HL-60/S4 treated with phorbol 12-myristate 13-acetate at 8.2 ng/mL for 4 days and 3 days (cell line): ENCODE measurements around the gene SMIM8.

Experiments used
- in situ Hi-C: fragments of 300-500 bp; cut with MboI; formaldehyde crosslinking; loops from 2 replicates; pipeline ENCODE4 v1.15.0; 2022; ENCODE audit warnings: low sequenced_read_pairs

Gene SMIM8

DNA sequence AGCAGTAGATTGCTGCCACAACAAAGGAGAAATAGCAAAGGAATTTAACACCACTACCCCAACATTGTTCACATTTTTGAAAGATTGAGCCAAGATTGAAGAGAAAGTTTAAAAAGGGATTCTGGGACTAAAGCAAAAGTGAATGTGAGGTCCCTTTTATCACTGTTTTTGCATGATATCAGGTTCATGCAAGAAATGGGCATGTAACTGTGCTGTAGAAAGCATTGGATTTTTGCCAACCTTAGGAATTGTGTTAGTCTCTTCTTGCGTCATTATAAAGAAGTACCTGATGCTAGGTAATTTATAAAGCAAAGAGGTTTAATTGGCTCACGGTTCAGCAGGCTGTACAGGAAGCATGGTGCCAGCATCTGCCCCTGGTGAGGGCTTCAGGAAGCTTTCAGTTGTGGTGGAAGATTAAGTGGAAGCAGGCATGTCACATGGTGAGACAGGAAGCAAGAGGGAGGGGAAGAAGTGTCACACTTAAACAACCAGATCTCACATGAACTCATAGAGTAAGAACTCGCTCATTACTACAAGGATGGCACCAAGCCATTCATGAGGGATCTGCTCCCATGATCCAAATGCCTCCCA lies 11.3 kb downstream of the SMIM8 start:
- in situ Hi-C loops = no loop called here

DNA sequence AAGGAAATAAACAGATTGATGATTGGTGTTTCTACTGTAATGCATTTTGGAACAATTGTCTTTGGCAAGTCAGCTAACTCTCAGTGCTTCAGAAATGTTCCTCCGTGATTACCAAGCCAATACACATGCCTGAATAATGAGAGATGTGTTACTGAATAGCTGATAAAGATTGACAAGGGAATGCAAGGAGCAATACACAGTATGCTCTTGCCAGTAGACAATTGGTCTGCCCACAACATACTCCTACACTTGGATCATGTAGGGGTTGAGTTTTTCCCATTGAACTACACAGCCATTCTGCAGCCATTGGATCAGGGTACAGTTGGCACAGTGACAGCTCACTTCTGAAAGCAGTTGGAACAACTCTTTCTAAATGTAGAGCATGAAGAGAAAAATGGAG lies 12.3 kb downstream of the SMIM8 start:
- in situ Hi-C loops = no loop called here

DNA sequence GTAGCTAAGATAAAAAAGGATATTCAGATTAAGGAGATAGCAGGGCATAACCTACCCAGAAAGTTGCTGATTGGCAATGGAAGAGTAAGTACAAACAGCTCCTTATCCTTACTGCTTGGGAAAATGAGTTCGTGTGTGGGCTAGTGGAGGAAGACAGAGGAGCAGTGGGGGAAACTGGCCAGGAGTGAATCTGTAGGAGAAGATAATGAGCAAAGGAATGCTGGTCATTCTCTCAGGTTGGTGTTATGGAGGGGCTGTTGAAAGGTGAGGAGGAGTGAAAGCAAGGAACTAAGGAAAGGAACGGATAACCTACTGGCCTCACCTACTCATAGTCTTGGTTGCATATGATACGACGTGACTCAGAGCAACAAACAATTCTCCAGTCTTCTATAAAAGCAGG lies 14.0 kb downstream of the SMIM8 start:
- in situ Hi-C loops = no loop called here

DNA sequence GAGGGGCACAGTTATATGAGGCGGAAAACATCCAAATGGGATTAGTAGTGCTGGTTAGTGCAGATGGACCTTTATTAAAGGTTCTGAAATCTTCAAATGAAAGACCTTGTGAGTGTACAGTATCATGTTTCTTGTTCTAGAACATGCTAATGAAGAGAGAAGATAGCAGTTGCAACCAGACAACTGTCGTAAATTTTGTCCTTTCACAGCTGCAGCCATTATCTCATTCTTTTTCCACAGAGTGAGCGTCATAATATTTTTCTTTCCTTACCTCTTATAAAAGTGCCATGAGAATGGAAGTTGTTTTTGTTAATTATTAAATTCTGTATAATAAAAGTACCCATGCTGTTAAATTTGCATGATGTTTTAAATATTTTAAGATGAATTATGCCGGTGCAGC lies 17.8 kb downstream of the SMIM8 start:
- in situ Hi-C loops = no loop called here

DNA sequence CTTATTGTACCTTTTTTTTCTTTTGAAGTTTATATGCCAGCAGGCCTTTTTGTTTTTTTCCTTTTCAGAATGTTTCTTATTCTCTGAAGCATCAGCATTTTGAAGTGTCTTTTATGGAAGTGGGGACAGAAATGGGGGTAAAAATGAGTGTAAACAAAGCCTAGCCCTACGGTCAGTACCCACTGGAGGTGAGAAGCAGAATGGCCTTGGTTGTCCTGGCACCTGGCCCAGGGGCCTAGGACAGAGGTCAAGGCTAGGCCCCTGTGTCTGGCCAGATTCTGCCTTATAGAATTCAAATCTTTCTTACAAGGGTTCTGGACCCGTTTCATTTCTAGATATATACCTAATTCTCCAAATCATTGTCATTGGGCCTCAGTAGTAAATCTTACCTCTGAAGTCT lies 18.8 kb downstream of the SMIM8 start:
- in situ Hi-C loops = no loop called here

DNA sequence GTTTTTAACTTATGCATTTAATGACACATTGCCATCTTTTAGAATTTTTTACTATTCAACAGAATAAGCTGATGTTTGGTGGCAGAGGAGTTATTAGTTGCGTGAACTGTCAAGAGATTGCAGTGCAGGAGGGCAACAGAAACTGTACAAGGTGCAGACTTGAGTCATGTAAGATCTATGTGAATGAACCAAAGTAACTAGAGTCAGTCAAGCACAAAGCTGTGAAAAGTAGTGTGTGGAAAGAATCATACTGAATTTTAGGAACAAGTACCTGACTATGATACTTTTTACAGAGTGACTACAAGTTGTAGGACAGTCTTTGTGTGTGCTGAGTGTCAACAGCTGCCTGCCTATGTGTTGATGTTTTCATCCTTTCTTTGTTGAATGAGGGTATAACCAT lies 19.5 kb downstream of the SMIM8 start:
- in situ Hi-C loops = no loop called here

DNA sequence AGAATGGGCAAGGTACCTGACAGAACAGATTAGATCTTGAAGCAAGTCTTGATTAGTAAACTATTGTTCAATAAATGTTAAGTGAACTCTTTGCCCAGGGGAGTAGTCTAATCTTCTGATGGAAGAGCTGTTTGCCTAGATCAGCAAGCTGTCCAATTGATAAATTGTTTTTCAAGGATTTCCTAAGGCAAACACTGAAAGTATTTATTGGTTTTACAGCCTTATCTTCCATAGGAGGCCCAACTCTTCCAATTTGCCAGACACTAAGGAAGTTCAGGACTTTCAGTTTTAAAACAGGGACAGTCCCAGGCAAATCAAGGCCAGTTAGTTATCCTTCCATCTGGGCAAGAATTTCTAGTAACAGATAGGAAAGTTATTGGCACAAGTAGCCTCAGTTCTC lies 20.4 kb downstream of the SMIM8 start:
- in situ Hi-C loops = no loop called here

DNA sequence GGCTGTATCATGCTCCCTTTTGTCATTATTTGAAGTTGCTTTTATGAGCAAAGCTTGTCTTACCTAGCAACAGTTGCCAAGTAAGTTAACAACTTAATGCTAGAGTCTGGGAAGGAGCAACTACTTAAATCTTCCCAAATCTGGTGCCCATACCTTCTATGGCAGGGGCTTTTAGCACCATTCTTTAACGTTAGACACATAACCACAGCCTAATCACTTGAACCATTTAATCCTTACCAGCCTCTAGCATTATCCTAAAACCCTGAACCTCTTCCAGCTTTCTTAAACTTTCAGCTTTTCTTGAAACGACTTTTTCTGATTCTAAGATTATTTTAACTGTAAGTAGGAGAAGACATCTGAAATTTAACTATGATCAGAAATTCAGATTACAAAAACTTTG lies 22.3 kb downstream of the SMIM8 start, which contains the start of gene C6orf163:
C6orf163 (plus strand) TSS at position 83 of the 400 bp plus-strand sequence; CDS start at position 370, 287 bp downstream.
- in situ Hi-C loops = no loop called here

DNA sequence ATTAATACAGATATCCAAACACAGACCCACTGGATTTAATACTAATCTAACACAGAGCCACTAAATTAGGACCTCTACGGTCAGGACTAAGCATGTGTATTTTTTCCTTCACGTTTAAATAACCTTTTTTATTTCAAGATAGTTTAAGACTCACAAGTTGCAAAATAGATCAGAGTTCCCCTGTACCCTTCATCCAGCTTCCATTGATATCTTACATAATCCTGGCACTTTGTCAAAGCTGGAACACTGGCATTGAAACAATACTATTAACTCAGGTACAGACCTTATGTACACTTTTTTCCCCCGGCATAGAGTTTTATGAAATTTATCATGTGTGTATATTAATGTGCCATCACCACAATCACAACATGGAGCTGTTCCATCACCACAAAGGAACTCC lies 24.3 kb downstream of the SMIM8 start:
- in situ Hi-C loops = no loop called here

DNA sequence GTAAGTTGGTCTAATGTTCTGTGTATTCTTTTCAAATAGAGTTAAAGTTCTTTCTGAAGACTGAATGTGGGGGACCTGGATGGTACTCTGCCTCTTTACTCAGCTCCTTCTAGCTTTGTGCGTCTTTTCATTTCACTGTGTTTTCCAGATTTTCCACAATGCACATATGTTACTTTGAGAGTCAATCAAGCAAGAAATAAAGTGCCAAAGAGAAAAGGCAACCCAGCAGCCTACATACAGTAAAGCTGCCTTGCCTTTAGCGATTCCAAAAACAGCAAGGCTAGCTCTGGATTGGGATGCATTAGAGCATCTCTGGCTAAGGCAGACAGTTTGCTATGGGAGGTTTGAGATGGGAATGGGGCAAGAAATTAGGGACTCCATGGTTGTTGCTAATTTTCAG lies 27.5 kb downstream of the SMIM8 start:
- in situ Hi-C loops = no loop called here

DNA sequence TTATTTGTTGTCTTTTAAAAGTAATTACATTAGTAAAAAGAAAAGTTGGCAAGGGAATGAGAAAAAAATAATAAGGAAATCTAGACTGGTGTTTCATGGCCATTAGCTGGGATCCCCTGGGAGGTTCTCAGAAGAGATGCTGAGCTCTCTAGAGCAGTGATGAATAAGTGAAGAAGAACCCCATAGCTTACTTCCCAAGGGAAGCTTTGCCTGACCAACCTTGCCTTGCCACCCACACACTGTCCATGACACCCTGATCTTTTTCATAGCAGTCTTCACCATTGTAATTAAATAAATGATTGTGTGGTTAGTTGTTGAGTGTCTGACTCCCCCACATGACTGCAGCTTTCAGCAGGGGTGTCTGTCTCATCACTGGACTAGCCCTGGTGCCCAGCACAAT lies 28.1 kb downstream of the SMIM8 start:
- in situ Hi-C loops = no loop called here

DNA sequence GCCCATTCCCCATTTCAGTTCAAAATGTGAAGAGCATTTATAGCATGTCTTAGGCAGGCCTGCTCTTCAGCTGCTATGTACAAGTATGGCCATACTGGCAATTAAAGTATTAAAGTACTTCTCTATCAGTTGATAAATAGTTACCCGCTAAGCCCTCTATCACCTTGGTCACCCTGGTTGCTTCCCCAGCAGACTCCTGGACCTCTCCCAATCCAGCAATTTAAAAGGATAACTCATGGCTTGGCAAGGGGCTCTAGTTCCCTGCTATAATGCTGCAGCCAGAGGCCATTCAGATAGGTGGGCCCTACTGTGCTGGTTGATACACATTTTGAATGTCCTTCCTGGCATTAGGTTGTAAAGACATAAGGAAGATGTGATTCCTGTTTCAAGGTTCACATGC lies 29.2 kb downstream of the SMIM8 start:
- in situ Hi-C loops = no loop called here

DNA sequence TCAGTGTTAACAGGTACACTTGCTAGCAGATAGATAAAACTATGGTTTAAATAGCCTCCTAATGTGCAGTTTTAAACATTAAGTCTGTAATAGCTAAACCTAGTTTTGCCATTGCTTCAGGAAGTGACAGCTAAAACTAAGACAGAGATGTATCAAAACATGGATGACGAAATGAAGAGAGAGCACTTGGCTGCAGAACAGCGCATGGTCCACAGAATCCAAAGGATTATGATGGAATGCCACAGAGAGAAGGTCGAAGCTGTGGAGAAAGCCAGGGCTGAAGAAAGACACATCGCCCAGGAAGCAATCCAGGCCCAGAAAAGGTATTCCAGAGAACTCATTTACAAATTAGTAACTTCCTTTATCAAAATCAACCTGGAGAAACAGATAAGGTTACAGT lies 33.8 kb downstream of the SMIM8 start:
- in situ Hi-C loops = no loop called here

DNA sequence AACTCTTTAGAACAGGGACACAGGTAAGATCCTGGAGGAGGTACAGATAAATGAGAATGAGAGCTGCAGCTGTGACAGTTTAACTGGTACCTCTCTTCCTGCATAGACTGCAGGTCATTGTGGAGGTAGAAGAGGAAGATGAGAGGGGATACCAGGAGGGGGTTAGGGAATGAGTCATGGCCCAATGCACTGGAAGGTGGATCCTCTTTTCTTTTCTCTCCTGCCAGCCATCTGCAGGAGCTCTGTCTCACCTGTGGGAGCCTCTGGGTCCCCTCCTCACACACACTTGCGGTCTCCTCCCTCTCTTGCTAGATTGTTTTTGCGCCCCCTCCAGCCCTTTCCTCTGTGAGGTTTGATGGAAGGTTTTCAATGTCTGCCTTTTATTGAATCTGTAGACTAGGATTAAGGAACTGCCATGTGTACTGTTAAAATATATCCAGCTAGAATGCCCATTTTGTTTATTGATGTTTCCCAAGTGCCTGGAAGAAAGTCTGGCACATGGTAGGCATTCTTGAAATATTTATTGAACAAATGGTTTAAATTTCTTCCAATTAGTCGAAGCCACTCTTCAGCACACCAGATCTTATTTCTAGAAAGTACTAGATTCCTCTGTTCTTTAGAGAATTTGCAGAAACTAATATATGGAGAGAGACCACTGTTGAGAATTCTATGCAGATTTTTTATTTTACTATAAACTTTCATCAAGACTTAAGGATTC lies 35.2 kb downstream of the SMIM8 start:
- in situ Hi-C loops = no loop called here

DNA sequence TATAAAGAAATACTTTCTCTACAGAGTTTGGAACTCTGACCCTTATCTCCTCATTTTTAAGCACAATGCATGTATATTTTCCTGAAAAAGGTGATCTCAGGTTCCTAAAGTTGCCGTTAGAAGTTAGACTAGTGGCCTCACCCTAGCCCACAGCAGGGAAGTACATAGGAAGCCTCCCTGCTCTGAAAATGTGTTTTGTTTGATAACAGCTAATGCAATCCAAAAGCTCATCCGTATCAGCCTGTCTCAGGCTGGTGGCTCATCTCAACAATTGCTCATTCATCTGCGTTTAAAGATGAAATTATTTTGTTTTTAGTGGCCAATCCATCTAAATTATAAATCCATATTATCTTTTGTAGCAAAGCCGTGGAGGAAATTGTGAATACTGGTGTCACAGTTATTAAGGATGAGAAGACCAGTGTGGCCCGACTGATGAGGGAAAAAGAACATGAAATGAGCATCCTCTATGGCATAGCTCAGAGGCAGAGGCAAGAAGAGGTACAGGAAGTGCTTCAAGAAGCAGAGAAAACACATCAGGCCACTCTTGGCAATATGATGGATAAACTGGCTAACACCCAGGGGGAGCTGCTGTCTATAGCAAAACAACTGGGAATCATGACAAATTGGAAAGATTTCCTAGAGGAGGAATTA lies 42.3 kb downstream of the SMIM8 start:
- in situ Hi-C loops = no loop called here

DNA sequence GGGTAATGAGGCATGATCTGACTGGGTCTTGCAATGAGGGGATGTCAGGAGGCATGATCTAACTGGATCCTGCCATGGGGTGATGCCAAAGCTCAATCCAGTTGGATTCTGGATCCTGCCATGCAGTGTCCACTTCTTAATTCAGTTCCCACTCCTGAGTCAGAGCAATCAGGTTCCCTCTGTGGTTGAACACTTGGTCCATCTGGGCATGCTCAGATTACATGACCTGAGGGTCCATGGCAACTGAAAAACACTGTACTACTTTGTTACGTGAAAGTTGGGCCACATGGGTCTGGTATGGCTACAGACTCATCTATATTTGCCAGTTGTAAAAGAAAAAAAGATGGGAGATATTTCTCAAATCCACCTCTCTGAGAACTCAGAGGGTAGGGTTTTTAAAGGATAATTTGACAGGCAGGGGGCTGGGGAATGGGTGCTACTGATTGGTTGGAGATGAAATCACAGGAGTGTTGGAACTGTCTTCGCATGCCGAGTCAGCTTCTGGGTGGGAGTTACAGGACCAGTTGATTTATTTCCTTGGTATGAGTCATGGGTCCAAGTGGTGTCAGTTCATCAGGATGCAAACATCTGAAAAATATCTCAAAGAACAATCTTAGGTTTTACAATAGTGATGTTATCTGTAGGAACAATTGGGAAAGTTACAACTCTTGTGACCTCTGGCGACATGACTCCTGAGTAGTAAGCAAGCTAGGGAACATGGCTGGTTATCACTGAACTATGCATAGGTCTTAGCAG lies 43.9 kb downstream of the SMIM8 start:
- in situ Hi-C loops = no loop called here

DNA sequence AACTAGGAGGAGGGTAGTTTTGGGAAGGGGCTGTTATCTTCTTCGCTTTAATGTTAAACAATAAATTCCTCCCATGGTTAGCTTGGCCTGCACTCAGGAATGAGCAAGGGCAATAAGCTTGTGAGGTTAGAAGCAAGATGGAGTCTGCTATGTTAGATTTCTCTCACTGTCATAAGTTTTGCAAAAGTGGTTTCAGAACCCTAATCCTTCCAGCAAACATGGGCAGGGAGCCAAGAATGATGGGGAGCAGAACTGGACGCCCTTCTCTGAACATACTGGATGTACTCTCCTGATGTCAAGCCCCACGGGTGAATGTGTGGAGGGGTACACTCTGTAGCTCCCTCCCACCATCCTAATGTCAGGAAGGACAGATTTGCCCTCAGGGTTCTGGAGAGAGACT lies 44.5 kb downstream of the SMIM8 start:
- in situ Hi-C loops = no loop called here

DNA sequence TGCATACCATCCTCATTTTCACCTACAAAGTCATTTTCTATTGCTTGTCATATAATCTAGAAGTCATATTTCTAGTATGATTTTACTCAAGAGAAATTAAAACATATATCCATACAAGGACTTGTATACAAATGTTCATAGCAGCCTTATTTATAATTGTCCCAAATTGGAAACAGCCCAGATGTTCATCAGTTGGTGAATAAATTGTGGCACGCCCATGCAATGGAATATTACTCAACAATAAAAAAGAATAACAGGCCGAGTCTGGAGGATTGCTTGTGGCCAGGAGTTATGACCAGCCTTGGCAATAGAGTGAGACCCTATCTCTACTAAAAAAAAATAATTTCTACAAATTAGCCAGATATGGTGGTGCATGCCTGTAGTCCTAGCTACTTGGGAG lies 51.0 kb downstream of the SMIM8 start:
- in situ Hi-C loops = no loop called here

DNA sequence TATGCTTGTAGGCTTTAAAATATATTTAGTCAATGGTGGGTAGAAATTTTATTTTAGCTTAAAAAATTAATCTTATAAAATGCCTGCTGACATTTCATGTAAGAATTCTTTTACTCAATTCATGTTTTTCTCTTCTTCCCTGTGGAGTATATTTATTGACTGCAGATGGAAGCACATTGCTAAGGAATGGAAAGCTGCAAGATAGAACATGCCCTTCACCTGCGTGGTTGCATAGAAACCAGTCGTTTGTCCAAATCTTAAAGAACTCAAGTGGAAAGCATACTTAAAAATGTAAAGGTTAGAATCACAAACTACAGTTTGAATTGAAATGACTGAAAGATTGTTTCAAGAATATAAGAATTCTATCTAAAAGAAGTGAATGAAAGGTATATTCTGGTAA lies 52.9 kb downstream of the SMIM8 start:
- in situ Hi-C loops = no loop called here

DNA sequence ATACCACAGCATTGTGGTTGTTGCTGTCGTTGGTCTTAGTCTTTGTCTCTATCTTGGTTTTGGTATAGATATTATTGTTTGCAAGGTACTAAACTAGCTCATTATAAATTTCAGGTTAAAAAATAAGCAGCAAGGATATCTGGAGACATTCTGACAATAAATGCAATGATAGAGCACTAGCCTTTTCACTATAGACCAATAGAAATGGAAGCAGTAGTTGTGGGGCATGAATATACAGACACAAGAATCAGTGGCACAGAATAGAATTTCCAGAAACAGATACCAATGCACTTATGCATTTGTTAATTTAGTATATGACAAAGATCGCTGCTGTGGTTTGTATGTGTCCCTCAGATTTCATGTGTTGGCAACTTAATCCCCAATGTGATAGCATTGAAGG lies 54.3 kb downstream of the SMIM8 start:
- in situ Hi-C loops = no loop called here

DNA sequence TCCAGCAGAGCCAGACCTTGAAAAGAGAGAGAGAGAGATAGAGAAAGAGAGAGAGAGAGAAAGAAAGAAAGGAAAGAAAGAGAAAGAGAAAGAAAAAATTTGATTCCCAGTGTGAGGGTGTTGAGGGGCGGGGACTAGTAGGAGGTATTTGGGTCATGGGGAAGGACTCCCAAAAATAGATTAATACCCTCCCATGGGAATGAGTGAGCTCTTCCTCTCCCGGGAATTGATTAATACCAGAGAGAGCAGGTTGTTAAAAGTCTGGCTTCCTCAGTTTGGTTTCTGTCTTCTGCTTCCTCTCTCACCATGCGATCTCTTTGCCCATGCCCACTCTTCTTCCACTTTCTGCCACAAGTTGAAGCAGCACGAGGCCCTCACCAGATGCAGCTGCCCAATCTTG lies 56.6 kb downstream of the SMIM8 start:
- in situ Hi-C loops = no loop called here

DNA sequence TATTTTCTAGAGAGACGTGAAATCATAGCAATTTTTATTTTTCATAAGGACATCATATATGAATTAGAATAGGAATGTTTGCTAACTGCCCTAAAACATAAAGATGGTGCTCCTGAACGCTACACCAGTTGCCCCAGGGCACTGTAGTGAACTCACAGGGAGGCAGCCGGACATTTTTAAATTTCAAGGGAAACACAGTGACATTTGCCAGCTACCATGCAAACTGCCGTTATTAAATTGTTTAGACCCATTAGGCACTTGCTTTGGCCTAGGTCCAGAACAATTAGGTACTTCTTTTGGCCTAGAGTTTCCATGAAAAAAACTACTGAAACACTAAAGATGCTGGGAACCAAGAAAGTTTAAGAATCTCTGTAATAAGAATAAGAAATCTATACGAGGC lies 60.5 kb downstream of the SMIM8 start:
- in situ Hi-C loops = no loop called here
